Body of pancreas (tissue), 4 donors: ENCODE results near the gene ZBTB46. TPM values are rescaled to one million over a fixed set of nuclear protein-coding genes. Genes with fewer than 3 reads are reported as not detected.
"Not testable (repeated sequence)": the region's sequence is repeated elsewhere in the genome, so short reads cannot be mapped to it uniquely, and the experiment has no call there.

ENCODE experiments used
- ATAC-seq: fragments of 150-250 bp; one replicate; pipeline ENCODE4 v1.9.1; 2016
- DNase-seq, 4 donors: peaks; one replicate each; pipeline ENCODE4 v3.0.0-alpha.2; 2019
- H3K27ac ChIP-seq, 4 donors: fragments of 200-600 bp; sonication (generic); 1 replicate in 3 of 4; 2 replicates in 1 of 4; pipeline versions ENCODE4 v1.5.1 to v1.6.1; 2016 to 2019; ENCODE audit warnings: mild to moderate bottlenecking in 1 of 4, mixed read lengths in 1 of 4, moderate library complexity in 1 of 4
- H3K27me3 ChIP-seq, 2 donors: fragments of 200-600 bp; sonication (generic); one replicate each; pipeline ENCODE4 v1.6.0; 2016; ENCODE audit warnings: mild to moderate bottlenecking in 1 of 2
- H3K36me3 ChIP-seq, 2 donors: fragments of 200-600 bp; sonication (generic); replicated peaks in 1 of 2; 2 replicates each; pipeline ENCODE4 v1.5.1; 2016; ENCODE audit warnings: low read depth in 2 of 2; ENCODE audit not compliant: insufficient read depth in 1 of 2
- H3K4me1 ChIP-seq: fragments of 200-600 bp; sonication (generic); one replicate; pipeline ENCODE4 v1.6.0; 2016
- H3K4me3 ChIP-seq, 2 donors: fragments of 200-600 bp; sonication (generic); 1 replicate in 1 of 2; 2 replicates in 1 of 2; pipeline ENCODE4 v1.5.1; 2016 to 2019
- H3K9me3 ChIP-seq, 3 donors: fragments of 200-600 bp; sonication (generic); 1 replicate in 2 of 3; 2 replicates in 1 of 3; pipeline ENCODE4 v1.5.1; 2016
- POLR2A ChIP-seq, 3 donors: fragments of 450-650 bp; IDR thresholded peaks; one replicate each; pipeline ENCODE4 v1.6.1; 2016; ENCODE audit warnings: antibody characterized with exemption in 3 of 3, mild to moderate bottlenecking in 2 of 3
- WGBS, 2 donors: methylation state at CpG; one replicate each; pipeline ENCODE4 v1.1.5; 2017; 5-methylcytosine and 5-hydroxymethylcytosine counted together
- intact Hi-C: fragments of 100-400 bp; cut with DNase I; formaldehyde crosslinking; loops from one replicate; pipeline ENCODE4 v1.15.1; 2023
- total RNA-seq, 2 donors: library from RNA; depleted of rRNA; stranded (reverse); fragments of >200 nt; gene quantifications; one replicate each; pipeline ENCODE4 v1.1.0, GENCODE V29; 2016
- TF ChIP-seq, protein P1 (sequence below), 7 experiments: fragments of 450-650 bp in 4 of 7; fragments of 200-600 bp in 3 of 7; sonication (generic) in 3 of 7; IDR thresholded peaks; one replicate each; pipeline ENCODE4 v1.5.1; 2016 to 2019; ENCODE audit warnings: antibody characterized with exemption in 7 of 7

ZBTB46 gene
- total RNA-seq, 2 donors from 2014 or later: 4.3 to 5.4 TPM

DNA sequence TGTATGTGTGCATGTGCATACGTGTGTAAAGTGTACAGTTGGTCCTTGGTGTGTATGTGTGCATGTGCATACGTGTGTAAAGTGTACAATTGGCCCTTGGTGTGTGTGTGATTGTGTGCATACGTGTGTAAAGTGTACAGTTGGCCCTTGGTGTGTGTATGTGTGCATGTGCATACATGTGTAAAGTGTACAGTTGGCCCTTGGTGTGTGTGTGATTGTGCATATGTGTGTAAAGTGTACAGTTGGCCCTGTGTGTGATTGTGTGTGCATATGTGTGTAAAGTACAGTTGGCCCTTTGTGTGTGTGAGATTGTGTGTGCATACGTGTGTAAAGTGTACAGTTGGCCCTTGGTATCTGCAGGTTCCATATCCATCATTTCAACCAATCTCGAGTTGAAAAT, 99.7 kb downstream of the ZBTB46 start:
- 60 to 65% methylated on average over 5 of the region's 5 CpGs for WGBS, 2 donors
- H3K4me1 ChIP-seq: peaks cover 11% of the 10 kb centered on the region
- intact Hi-C loops: loop anchor here (10.0 kb wide), 1 partner anchor 77 kb away; the partner anchor contains the start of genes RTEL1 and STMN3
- DNase-seq (no peak), ATAC-seq (no peak)
- TF ChIP-seq POLR2A (IDR thresholded peaks at IDR 0.05): no peak
- TF ChIP-seq, protein P1, sequence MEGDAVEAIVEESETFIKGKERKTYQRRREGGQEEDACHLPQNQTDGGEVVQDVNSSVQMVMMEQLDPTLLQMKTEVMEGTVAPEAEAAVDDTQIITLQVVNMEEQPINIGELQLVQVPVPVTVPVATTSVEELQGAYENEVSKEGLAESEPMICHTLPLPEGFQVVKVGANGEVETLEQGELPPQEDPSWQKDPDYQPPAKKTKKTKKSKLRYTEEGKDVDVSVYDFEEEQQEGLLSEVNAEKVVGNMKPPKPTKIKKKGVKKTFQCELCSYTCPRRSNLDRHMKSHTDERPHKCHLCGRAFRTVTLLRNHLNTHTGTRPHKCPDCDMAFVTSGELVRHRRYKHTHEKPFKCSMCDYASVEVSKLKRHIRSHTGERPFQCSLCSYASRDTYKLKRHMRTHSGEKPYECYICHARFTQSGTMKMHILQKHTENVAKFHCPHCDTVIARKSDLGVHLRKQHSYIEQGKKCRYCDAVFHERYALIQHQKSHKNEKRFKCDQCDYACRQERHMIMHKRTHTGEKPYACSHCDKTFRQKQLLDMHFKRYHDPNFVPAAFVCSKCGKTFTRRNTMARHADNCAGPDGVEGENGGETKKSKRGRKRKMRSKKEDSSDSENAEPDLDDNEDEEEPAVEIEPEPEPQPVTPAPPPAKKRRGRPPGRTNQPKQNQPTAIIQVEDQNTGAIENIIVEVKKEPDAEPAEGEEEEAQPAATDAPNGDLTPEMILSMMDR (IDR thresholded peaks at IDR 0.05): no peak
- no peak overlapping the region for H3K4me3 ChIP-seq
- H3K27me3 ChIP-seq: no peaks in the 10 kb centered on the region
- H3K27ac ChIP-seq: no peak overlapping the region
- peaks cover 0 to 8% of the 10 kb centered on the region in 2 donors for H3K36me3 ChIP-seq
- no peaks in the 10 kb centered on the region for H3K9me3 ChIP-seq

DNA sequence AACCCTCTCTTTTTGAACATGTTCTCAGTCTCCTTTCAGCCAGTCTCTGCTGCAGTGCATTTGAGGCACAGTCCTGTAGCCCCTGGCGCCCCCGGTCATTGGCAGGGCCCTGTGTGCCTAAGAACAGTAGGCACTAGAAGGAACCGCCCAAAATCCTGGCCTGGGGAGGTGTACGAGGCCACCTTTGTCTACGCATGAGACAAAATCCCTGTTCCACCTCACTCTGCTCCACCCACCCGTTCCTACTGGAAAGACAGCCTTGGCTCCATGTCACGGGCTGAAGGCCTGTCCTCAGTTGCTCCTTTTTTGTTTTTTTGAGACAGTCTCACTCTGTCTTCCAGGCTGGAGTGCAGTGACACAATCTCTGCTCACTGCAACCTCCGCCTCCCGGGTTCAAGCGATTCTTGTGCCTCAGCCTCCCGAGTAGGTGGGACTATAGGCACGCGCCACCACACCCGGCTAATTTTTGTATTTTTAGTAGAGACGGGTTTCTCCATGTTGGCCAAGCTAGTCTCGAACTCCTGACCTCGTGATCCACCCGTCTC, 100.8 kb downstream of the ZBTB46 start:
- not testable (repeated sequence) for H3K36me3 ChIP-seq, H3K27ac ChIP-seq, H3K4me3 ChIP-seq, H3K9me3 ChIP-seq, ATAC-seq, DNase-seq, H3K27me3 ChIP-seq
- WGBS, 2 donors: 89 to 95% methylated on average over 18 of the region's 18 CpGs
- H3K4me1 ChIP-seq: peaks cover 11% of the 10 kb centered on the region
- intact Hi-C loops: loop anchor here (10.0 kb wide), 1 partner anchor 75 kb away; the partner anchor contains the start of genes RTEL1 and STMN3

DNA sequence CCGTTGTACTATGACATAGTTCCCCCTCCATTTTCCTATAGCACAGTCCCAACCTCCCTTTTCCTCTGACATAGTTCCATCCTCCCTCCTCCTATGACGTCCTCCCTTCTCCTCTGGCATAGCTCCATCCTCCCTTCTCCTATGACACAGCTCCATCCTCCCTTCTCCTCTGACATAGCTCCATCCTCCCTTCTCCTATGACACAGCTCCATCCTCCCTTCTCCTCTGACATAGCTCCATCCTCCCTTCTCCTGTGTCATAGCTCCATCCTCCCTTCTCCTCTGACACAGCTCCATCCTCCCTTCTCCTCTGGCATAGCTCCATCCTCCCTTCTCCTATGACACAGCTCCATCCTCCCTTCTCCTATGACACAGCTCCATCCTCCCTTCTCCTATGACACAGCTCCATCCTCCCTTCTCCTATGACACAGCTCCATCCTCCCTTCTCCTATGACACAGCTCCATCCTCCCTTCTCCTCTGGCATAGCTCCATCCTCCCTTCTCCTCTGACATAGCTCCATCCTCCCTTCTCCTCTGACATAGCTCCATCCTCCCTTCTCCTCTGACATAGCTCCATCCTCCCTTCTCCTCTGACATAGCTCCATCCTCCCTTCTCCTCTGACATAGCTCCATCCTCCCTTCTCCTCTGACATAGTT, 108.0 kb downstream of the ZBTB46 start:
- H3K9me3 ChIP-seq, H3K4me3 ChIP-seq, DNase-seq, H3K4me1 ChIP-seq, intact Hi-C loops, H3K27me3 ChIP-seq, H3K36me3 ChIP-seq, ATAC-seq, H3K27ac ChIP-seq: not testable (repeated sequence)
- 85 to 91% methylated on average over 2 of the region's 2 CpGs for WGBS, 2 donors

DNA sequence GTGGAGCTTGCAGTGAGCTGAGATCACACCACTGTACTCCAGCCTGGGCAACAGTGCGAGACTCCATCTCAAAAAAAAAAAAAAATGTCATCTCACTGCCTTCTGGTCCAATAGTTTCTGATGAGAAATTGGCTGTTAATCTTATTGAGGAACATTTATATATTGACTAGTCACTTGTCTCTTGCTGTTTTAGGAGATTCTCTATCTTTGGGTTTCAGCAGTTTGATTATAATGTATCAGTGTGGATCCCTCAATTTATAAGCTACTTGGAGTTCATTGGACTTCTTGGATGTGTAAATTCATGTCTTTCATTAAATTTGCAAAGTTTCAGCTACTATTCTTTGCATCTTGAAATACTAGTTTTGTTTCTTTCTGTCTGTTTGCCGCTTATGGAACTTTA, 112.1 kb downstream of the ZBTB46 start:
- Histone ChIP-seq H3K4me1 (no peaks in the 10 kb centered on the region), H3K36me3 (peaks cover 0 to 4% of the 10 kb centered on the region in 2 donors), H3K4me3 (no peak overlapping the region), H3K9me3 (peaks cover 0 to 4% (median 0%) of the 10 kb centered on the region in 3 donors), H3K27me3 (no peaks in the 10 kb centered on the region), H3K27ac (no peak overlapping the region)
- ATAC-seq: no peak
- intact Hi-C loops: no loop called here
- DNase-seq: no peak
- WGBS, 2 donors: 93 to 100% methylated on average over 2 of the region's 2 CpGs
- TF ChIP-seq, protein P1 (IDR thresholded peaks at IDR 0.05): no peak
- TF ChIP-seq POLR2A (IDR thresholded peaks at IDR 0.05): no peak

DNA sequence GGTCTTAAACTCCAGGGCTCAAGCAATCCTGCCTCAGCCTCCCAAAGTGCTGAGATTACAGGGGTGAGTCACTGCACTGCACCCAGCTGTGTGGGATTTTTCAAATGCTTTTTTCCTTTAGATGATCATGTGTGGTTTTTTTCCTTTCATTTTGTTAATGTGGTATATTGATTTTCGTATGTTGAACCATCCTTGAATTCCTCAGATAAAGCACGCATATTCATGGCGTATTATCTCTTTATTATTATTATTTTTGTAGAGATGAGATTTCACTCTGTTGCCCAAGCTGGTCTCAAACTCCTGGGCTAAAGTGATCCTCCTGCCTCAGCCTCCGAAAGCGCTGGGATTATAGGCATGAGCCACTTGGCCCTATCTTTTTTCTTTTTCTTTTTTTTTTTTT, 116.2 kb downstream of the ZBTB46 start:
- Histone ChIP-seq H3K9me3 (peaks cover 0 to 4% (median 0%) of the 10 kb centered on the region in 3 donors), H3K27me3 (no peaks in the 10 kb centered on the region), H3K4me1 (no peaks in the 10 kb centered on the region), H3K27ac (no peak overlapping the region), H3K4me3 (no peak overlapping the region), H3K36me3 (peaks cover 0 to 7% of the 10 kb centered on the region in 2 donors)
- DNase-seq: no peak
- 98 to 100% methylated on average over 5 of the region's 5 CpGs for WGBS, 2 donors
- no peak for TF ChIP-seq POLR2A (IDR thresholded peaks at IDR 0.05)
- TF ChIP-seq, protein P1 (IDR thresholded peaks at IDR 0.05): no peak
- intact Hi-C loops: no loop called here
- ATAC-seq: no peak
